Endothelial cell of umbilical vein (primary cell): ENCODE measurements around the gene MRPL41. TPM values are rescaled to one million over a fixed set of nuclear protein-coding genes. Genes with fewer than 3 reads are reported as not detected.

Experiments
- BruUV-seq: library from RNA; stranded (reverse); fragments of 400-500 nt; replicated peaks from 2 replicates; lab custom pipeline; 2021; lab: Mats Ljungman, UMichigan
- CTCF ChIA-PET: fragments of 300-600, 350-600 bp; sonication (Branson Sonifier 250); formaldehyde crosslinking; loops from one replicate; lab custom pipeline; 2021; ENCODE audit warnings: antibody characterized with exemption, inconsistent platforms; lab: Charles Lee
- POLR2A ChIA-PET: fragments of 300-600, 350-600 bp; sonication (Branson Sonifier 250); formaldehyde crosslinking; loops from one replicate; lab custom pipeline; 2021; ENCODE audit warnings: antibody characterized with exemption, inconsistent platforms; lab: Charles Lee
- DNase-seq: peaks from one replicate; pipeline ENCODE4 v3.0.0-alpha.2; 2011; ENCODE audit warnings: low read depth, low spot score
- FAIRE-seq: peaks from 2 replicates; lab custom pipeline; 2011; peaks lifted over from hg19 to GRCh38; lab: Jason Lieb, UNC
- H2AFZ ChIP-seq: 2 replicates; pipeline ENCODE4 v1.6.0; 2012; ENCODE audit warnings: low read depth, low read length, control low read depth, inconsistent platforms
- H3K27ac ChIP-seq: 2 replicates; pipeline ENCODE4 v1.5.1; 2011; ENCODE audit warnings: low read depth, mild to moderate bottlenecking, control low read depth, low read length, moderate library complexity; ENCODE audit not compliant: insufficient read depth
- H3K27me3 ChIP-seq, 2 experiments: 2 replicates each; pipeline versions ENCODE4 v1.6.0 to v1.6.1; 2011; ENCODE audit warnings: low read length in 2 of 2, mixed read lengths in 1 of 2; ENCODE audit not compliant: control insufficient read depth in 2 of 2, insufficient read depth in 2 of 2
- H3K36me3 ChIP-seq, 2 experiments: 2 replicates in 1 of 2; 3 replicates in 1 of 2; pipeline ENCODE4 v1.5.1; 2011; ENCODE audit warnings: low read length in 2 of 2, mild to moderate bottlenecking in 1 of 2, moderate library complexity in 1 of 2; ENCODE audit not compliant: control insufficient read depth in 2 of 2, insufficient read depth in 2 of 2; ENCODE audit errors: extremely low read depth in 1 of 2
- H3K4me1 ChIP-seq: 3 replicates; pipeline ENCODE4 v1.5.1; 2011; ENCODE audit warnings: mild to moderate bottlenecking, low read length; ENCODE audit not compliant: control insufficient read depth, insufficient read depth; ENCODE audit errors: extremely low read depth
- H3K4me2 ChIP-seq: 2 replicates; pipeline ENCODE4 v1.6.1; 2011; ENCODE audit warnings: low read length, control low read depth, mixed read lengths; ENCODE audit not compliant: insufficient read depth
- H3K4me3 ChIP-seq, 3 experiments: fragments of 200-600 bp in 1 of 3; sonication (generic), shearing (Covaris generic) in 1 of 3; replicated peaks in 1 of 3; 2 replicates each; pipeline ENCODE4 v1.5.1; 2011 to 2016; ENCODE audit warnings: control low read depth in 3 of 3, low read length in 3 of 3, mild to moderate bottlenecking in 2 of 3, inconsistent platforms in 1 of 3, low read depth in 1 of 3, moderate library complexity in 1 of 3; ENCODE audit not compliant: insufficient read depth in 1 of 3
- H3K79me2 ChIP-seq: 2 replicates; pipeline ENCODE4 v1.6.0; 2012; ENCODE audit warnings: low read length, inconsistent platforms; ENCODE audit not compliant: control insufficient read depth, insufficient read depth
- H3K9ac ChIP-seq: replicated peaks from 2 replicates; pipeline ENCODE3; 2011; ENCODE audit warnings: low read length, control low read depth; ENCODE audit not compliant: insufficient read depth; ENCODE audit errors: extremely low read depth
- H3K9me1 ChIP-seq: replicated peaks from 3 replicates; pipeline ENCODE4 v1.6.0; 2011; ENCODE audit warnings: mild to moderate bottlenecking, low read length; ENCODE audit not compliant: control insufficient read depth, insufficient read depth; ENCODE audit errors: extremely low read depth
- H3K9me3 ChIP-seq: replicated peaks from 2 replicates; pipeline ENCODE4 v1.5.1; 2012; ENCODE audit warnings: low read length, inconsistent platforms; ENCODE audit not compliant: control insufficient read depth, insufficient read depth
- H4K20me1 ChIP-seq: replicated peaks from 2 replicates; pipeline ENCODE3; 2011; ENCODE audit warnings: mild to moderate bottlenecking, low read length; ENCODE audit not compliant: control insufficient read depth, insufficient read depth; ENCODE audit errors: extremely low read depth
- CTCF ChIP-seq, 2 donors: IDR thresholded peaks; 1 replicate in 1 of 2; 2 replicates in 1 of 2; pipeline ENCODE4 v1.5.1; 2011; ENCODE audit warnings: low read length in 2 of 2, mild to moderate bottlenecking in 2 of 2, moderate library complexity in 2 of 2, control low read depth in 1 of 2, inconsistent platforms in 1 of 2, low read depth in 1 of 2; ENCODE audit not compliant: insufficient read depth in 1 of 2; ENCODE audit errors: extremely low read depth in 1 of 2
- EZH2 ChIP-seq: IDR thresholded peaks from 2 replicates; pipeline ENCODE4 v1.6.1; 2012; ENCODE audit warnings: borderline replicate concordance, low read depth, mild to moderate bottlenecking, moderate library complexity, low read length, inconsistent platforms; ENCODE audit not compliant: severe bottlenecking
- FOS ChIP-seq: IDR thresholded peaks from 2 replicates; pipeline ENCODE4 v1.6.1; 2011; ENCODE audit warnings: mild to moderate bottlenecking, low read length, moderate library complexity, borderline replicate concordance; ENCODE audit not compliant: insufficient read depth
- GATA2 ChIP-seq: IDR thresholded peaks from 2 replicates; pipeline ENCODE4 v1.7.0; 2011; ENCODE audit warnings: low read depth, mild to moderate bottlenecking, moderate library complexity, mixed read lengths, low read length; ENCODE audit not compliant: insufficient read length, insufficient read depth
- JUN ChIP-seq: IDR thresholded peaks from 2 replicates; pipeline ENCODE4 v1.6.1; 2011; ENCODE audit warnings: borderline replicate concordance, low read depth; ENCODE audit not compliant: insufficient read length, insufficient read depth
- MAX ChIP-seq: IDR thresholded peaks from 2 replicates; pipeline ENCODE4 v1.6.1; 2011; ENCODE audit not compliant: insufficient read depth, insufficient read length
- MYC ChIP-seq: IDR thresholded peaks from one replicate; pipeline ENCODE4 v1.6.1; 2011; ENCODE audit warnings: mild to moderate bottlenecking, low read depth, low read length
- POLR2A ChIP-seq: IDR thresholded peaks from 2 replicates; pipeline ENCODE4 v1.6.1; 2012; ENCODE audit warnings: low read depth, mild to moderate bottlenecking, control low read depth, low read length
- POLR2AphosphoS5 ChIP-seq: IDR thresholded peaks from 2 replicates; pipeline ENCODE4 v1.6.1; 2012; ENCODE audit warnings: low read depth, mild to moderate bottlenecking, control low read depth, low read length, moderate library complexity; ENCODE audit not compliant: insufficient read depth
- dilution Hi-C: fragments of 300-500 bp; cut with MboI; formaldehyde crosslinking; loops from one replicate; pipeline ENCODE4 v1.15.0; 2019; ENCODE audit warnings: low sequenced_read_pairs; ENCODE audit not compliant: extremely low pct_ligation_motif_present
- intact Hi-C: fragments of 100-400 bp; cut with micrococcal nuclease; formaldehyde crosslinking; loops from one replicate; pipeline ENCODE4 v1.10.0; 2022
- polyA plus RNA-seq, 4 experiments: library from polyadenylated mRNA; depleted of rRNA in 3 of 4; stranded (reverse) in 3 of 4; unstranded in 1 of 4; fragments of >200 nt; gene quantifications; 2 replicates each; pipeline versions ENCODE4 v1.2.1 to v1.2.3, GENCODE V29; 2011 to 2012; ENCODE audit warnings: missing spikeins in 1 of 4
- total RNA-seq: library from RNA; stranded (reverse); gene quantifications from 2 replicates; pipeline ENCODE4 v1.2.3, GENCODE V29; 2021

Gene MRPL41
- total and polyA plus RNA-seq, 2 donors (not counting 3 experiments of a cell fraction or from before 2014, with no cell fraction given): 50.4 to 50.7 TPM

- Histone ChIP-seq H2AFZ (no peak overlapping the region), H3K4me3 (no peak overlapping the region), H3K27ac (no peak overlapping the region), H3K9me3 (no peaks in the 10 kb centered on the region), H3K4me1 (peaks cover 9% of the 10 kb centered on the region), H4K20me1 (no peaks in the 10 kb centered on the region), H3K9ac (no peak overlapping the region), H3K79me2 (peaks cover 5% of the 10 kb centered on the region), H3K9me1 (no peaks in the 10 kb centered on the region), H3K36me3 (no peaks in the 10 kb centered on the region), H3K27me3 (no peaks in the 10 kb centered on the region), H3K4me2 (no peak overlapping the region)
- dilution Hi-C loops: no loop called here
- POLR2A ChIA-PET: no interaction called here
- no TSS peak for BruUV-seq
- no peak for TF ChIP-seq EZH2
- TF ChIP-seq FOS: no peak
- no peak for DNase-seq
- FAIRE-seq: no peak
- CTCF ChIA-PET: interaction anchor here (0.8 to 0.9 kb wide), 2 partner anchors 13 kb away, joined by 3 read pairs; no protein-coding TSS in a partner anchor
- intact Hi-C loops: no loop called here
These were observed 3.8 kb upstream of the MRPL41 start for GRCh38 chr9:137547687-137548543.

DNA sequence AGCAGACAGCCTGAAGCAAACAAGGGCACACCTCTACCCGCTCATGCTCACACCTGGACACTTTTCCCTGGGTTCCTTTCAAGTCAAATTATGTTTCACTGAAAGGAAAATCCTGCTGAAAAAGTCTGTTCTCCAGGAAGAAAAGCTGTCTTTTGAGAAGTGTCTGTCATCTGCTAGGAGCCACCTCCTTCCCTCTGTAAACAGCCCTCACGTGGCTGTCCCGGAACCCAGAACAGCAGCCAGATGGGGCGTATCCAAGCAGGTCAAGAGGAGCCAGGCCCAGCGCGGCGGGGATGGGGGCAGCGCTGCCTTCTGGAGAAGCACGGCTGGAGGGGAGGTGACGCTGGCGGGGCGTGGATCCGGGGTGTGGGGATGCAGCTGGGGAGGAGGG, 1.5 kb upstream of the MRPL41 start, which contains the start of gene PNPLA7:
Gene PNPLA7 (minus strand): TSS at position 172 of the 391 bp plus-strand sequence. CDS start 205 bp downstream, outside the sequence.
- CTCF ChIA-PET: no interaction called here
- no peaks in the 10 kb centered on the region for H4K20me1 ChIP-seq

More for the DNA sequence above, 1.5 kb upstream of the MRPL41 start, which contains the start of gene PNPLA7:
- Histone ChIP-seq H3K4me1 (peaks cover 9% of the 10 kb centered on the region), H3K4me3 (peak within 1 kb of the TSS; percentile 54 to 64 (median 61)), H3K27me3 (no peaks in the 10 kb centered on the region), H3K79me2 (peaks cover 5% of the 10 kb centered on the region), H3K9ac (peak within 1 kb of the TSS; percentile 55), H3K9me3 (no peaks in the 10 kb centered on the region), H3K27ac (peak within 1 kb of the TSS; percentile 49), H3K36me3 (peaks cover 0 to 2% of the 10 kb centered on the region in 2 experiments), H3K4me2 (peak within 1 kb of the TSS; percentile 84), H3K9me1 (no peaks in the 10 kb centered on the region), H2AFZ (peak within 1 kb of the TSS; percentile 76)
- intact Hi-C loops: loop anchor here (2.0 kb wide), 1 partner anchor 69 kb away; the partner anchor contains the start of gene EHMT1
- DNase-seq (peak; percentile 62), FAIRE-seq (peak; percentile 91)
- no TSS peak for BruUV-seq
- POLR2A ChIA-PET: no interaction called here
- TF ChIP-seq POLR2A (no peak), JUN (no peak), GATA2 (no peak), POLR2AphosphoS5 (no peak), MAX (peak; percentile 75), CTCF (IDR thresholded peaks at IDR 0.05; ENCODE audit: extremely low read depth in 1 of 2, insufficient read depth in 1 of 2, low read depth in 1 of 2, low read length in 2 of 2) (no peak), MYC (no peak)
- dilution Hi-C loops: no loop called here
